Measurements from ENCODE around the gene ELL2.

DNA sequence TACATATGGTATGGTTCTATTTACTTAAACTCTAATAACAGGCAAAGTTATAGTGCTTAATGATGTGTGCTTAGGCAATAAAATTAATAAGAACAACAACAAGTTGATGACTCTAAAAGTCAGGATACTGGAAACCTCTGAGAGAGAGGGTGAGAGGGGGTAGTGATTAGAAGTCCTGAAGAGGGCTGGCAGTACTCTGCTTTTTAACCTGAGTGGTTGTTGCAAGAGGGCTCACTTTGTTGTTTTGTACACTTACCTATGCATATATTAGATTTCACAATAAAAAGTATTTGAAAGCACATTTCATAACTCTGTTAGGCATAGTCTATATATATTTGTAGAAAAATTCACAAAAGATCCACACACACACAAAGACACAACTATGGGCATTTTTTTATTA, 21.4 kb upstream of the ELL2 start:
- TF ChIP-seq, protein P1, sequence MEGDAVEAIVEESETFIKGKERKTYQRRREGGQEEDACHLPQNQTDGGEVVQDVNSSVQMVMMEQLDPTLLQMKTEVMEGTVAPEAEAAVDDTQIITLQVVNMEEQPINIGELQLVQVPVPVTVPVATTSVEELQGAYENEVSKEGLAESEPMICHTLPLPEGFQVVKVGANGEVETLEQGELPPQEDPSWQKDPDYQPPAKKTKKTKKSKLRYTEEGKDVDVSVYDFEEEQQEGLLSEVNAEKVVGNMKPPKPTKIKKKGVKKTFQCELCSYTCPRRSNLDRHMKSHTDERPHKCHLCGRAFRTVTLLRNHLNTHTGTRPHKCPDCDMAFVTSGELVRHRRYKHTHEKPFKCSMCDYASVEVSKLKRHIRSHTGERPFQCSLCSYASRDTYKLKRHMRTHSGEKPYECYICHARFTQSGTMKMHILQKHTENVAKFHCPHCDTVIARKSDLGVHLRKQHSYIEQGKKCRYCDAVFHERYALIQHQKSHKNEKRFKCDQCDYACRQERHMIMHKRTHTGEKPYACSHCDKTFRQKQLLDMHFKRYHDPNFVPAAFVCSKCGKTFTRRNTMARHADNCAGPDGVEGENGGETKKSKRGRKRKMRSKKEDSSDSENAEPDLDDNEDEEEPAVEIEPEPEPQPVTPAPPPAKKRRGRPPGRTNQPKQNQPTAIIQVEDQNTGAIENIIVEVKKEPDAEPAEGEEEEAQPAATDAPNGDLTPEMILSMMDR (IDR thresholded peaks at IDR 0.05): no peak
- no peak for TF ChIP-seq POLR2A (IDR thresholded peaks at IDR 0.05)
